Muscle layer of duodenum (tissue), 2 donors: ENCODE results near the gene RETN.

Experiments
- H3K27ac ChIP-seq: one replicate; pipeline ENCODE4 v1.7.0; 2013; ENCODE audit warnings: mild to moderate bottlenecking, low read length
- H3K27me3 ChIP-seq: one replicate; pipeline ENCODE4 v1.7.0; 2013; ENCODE audit warnings: low read depth, mild to moderate bottlenecking, control low read depth, low read length
- H3K36me3 ChIP-seq, 2 donors: one replicate each; pipeline ENCODE4 v1.7.0; 2013; ENCODE audit warnings: low read length in 2 of 2, control low read depth in 1 of 2, mild to moderate bottlenecking in 1 of 2; ENCODE audit not compliant: insufficient read depth in 2 of 2, control insufficient read depth in 1 of 2
- H3K4me1 ChIP-seq, 2 donors: one replicate each; pipeline ENCODE4 v1.7.0; 2013; ENCODE audit warnings: low read length in 2 of 2, mild to moderate bottlenecking in 2 of 2, control low read depth in 1 of 2, moderate library complexity in 1 of 2; ENCODE audit not compliant: insufficient read depth in 2 of 2, control insufficient read depth in 1 of 2
- H3K4me3 ChIP-seq, 2 donors: one replicate each; pipeline ENCODE4 v1.7.0; 2013; ENCODE audit warnings: low read length in 2 of 2, low read depth in 1 of 2, mild to moderate bottlenecking in 1 of 2
- H3K9me3 ChIP-seq, 2 donors: one replicate each; pipeline ENCODE4 v1.7.0; 2013; ENCODE audit warnings: low read length in 2 of 2, control low read depth in 1 of 2, mild to moderate bottlenecking in 1 of 2; ENCODE audit not compliant: control insufficient read depth in 1 of 2
- donor health status: healthy.

Gene RETN

DNA sequence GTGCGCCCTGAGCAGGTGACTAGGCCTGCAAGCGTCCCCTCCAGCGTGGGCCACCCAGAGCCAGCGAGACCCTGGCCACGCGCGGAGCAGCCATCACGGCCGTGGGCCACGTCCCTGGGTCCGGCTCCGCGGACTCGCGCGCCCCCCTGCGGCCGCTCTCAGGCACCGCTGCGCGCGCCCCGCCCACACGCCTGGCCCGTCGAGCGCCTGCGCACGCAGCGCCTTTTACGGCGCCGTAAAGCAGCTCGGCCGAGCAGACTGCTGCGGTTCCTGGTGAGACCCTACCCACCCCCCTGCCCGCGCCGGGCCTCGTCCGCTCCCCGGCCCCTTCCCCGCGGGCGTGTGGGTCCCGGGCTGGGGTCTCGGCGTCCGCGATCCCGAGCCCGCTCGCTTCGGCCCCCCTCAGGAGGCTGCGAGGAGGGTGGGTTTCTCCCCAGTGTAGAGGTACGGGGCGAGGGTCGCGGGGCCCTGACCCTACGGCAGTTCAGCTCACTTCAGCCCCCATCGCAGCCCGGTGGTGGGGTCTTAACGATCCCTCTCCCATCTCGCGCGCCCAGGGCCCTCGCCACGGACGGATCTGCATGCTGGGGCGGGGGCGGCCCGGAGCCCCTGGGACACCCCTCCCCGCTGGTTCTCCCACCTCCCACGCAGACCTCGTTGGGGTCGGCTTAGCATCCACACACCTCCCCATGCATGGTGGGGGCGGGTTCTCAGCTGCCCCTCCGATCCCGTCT lies 11.9 kb downstream of the RETN start, which contains the start of gene TRAPPC5:
Gene TRAPPC5 (plus strand): TSS at position 228 of the 734 bp plus-strand sequence. CDS start 1,421 bp downstream, outside the sequence.
- Histone ChIP-seq H3K9me3 (no peaks in the 10 kb centered on the region), H3K27ac (peak within 1 kb of the TSS; percentile 63), H3K4me1 (peaks cover 0 to 20% of the 10 kb centered on the region in 2 donors), H3K27me3 (peaks cover 4% of the 10 kb centered on the region), H3K36me3 (peaks cover 0 to 15% of the 10 kb centered on the region in 2 donors), H3K4me3 (peak within 1 kb of the TSS; percentile 74 to 92)

DNA sequence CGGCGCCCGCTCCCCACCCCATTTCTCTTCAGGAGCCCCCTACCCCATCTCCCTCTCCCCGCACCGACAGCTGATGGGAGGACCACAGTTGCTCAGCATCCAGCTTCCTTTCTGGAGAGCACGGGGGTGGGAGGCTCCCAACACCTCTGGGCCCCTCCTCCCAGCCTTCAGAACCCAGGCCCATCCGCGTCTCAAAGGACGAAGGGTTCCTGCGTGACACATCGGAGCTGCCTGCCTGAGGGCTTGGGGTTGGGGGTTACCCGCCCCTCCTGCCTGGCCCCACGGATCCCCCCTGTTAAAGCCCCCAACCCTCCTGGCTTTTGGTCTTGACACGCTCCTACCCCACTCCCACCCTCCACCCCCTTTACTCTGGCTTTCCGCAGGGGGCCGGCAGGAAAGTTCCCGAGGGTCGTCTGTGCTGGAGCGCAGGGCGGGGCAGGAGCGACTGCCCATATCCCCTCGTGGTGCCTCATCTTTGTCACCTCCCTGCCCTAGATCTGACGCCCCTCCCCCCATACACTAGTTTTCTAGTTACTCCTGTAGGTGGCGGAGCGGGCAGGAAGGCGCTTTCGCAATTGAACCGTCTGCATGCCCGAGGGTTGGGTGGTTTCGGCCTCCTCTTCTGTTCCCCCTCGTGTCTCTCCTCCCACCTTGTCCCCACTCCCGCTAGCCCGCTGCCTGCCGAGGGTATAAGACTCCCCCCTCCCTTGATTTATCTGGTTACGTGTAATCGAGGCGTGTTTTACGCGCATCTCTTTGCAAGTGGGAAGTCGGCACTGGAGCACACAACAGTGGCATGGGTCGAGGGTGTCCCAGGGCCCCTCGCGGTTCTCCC lies 12.7 kb downstream of the RETN start:
- Histone ChIP-seq H3K27me3 (peaks cover 4% of the 10 kb centered on the region), H3K9me3 (no peaks in the 10 kb centered on the region), H3K4me1 (peaks cover 0 to 20% of the 10 kb centered on the region in 2 donors), H3K36me3 (peaks cover 0 to 15% of the 10 kb centered on the region in 2 donors), H3K4me3 (peak overlapping the region; percentile 74 to 92), H3K27ac (peak overlapping the region; percentile 63)

DNA sequence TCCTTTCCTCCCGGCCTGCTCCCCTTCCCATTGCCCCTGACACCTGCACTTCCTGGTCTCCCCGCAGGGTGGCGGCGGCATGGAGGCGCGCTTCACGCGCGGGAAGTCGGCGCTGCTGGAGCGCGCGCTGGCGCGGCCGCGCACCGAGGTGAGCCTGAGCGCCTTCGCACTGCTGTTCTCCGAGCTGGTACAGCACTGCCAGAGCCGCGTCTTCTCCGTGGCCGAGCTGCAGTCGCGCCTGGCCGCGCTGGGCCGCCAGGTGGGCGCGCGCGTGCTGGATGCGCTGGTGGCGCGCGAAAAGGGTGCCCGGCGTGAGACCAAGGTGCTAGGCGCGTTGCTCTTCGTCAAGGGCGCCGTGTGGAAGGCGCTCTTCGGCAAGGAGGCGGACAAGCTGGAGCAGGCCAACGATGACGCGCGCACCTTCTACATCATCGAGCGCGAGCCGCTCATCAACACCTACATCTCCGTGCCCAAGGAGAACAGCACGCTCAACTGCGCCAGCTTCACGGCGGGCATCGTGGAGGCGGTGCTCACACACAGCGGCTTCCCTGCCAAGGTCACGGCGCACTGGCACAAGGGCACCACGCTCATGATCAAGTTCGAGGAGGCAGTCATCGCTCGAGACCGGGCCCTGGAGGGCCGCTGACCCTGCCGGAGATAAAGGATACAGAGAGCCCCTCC lies 13.5 kb downstream of the RETN start:
- H3K9me3 ChIP-seq: no peaks in the 10 kb centered on the region
- peak overlapping the region in 1 of 2 donors; percentile 92 for H3K4me3 ChIP-seq
- H3K36me3 ChIP-seq: peaks cover 0 to 15% of the 10 kb centered on the region in 2 donors
- H3K27ac ChIP-seq: no peak overlapping the region
- peaks cover 0 to 20% of the 10 kb centered on the region in 2 donors for H3K4me1 ChIP-seq
- H3K27me3 ChIP-seq: peaks cover 3% of the 10 kb centered on the region

DNA sequence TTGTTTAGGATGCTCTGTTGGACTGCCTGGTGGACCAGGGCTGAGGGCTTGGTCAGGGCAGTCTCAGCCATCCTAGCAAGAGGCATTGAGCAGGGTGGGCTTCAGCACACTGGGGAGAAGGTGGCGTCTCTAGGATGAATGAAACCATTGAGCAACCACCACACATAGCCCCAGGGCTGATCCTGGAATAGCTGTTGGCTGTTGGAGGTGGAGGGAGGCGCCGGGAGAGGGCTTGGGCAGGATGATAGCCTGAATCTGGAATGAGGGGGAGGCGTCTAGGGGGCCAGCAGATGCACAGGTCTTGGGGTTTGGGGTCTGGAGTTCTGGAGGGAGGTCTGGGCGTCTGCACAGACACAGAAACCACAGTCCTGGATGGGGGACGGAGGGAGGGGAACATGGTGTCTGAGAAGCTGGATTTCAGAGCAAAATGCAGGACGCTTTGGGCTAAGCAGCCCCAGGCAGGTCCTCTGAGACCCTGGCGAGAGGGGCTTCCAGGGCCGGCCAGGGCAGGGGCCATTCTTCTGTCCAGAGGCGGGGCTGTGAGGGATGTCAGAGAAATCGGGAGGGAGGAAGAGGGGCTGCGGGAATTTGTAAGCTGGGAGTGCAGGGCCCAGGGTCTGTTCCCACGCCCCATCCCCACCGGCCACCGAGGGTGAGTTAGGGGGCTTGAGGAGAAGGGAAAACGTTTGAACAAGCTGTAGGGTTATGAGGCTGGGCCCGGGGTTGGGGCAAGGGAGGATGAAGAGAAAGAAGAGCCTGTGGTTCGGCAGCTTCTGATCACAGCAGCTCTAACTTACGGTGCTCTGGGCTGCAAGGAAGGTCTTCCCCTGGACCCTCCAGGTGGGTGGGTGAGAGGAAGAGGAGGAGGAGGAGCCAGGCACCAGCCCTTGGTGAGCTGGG lies 16.9 kb downstream of the RETN start:
- no peaks in the 10 kb centered on the region for H3K9me3 ChIP-seq
- H3K4me1 ChIP-seq: peaks cover 0 to 14% of the 10 kb centered on the region in 2 donors
- H3K36me3 ChIP-seq: peaks cover 0 to 15% of the 10 kb centered on the region in 2 donors
- H3K27me3 ChIP-seq: no peaks in the 10 kb centered on the region
- no peak overlapping the region for H3K27ac ChIP-seq
- H3K4me3 ChIP-seq: no peak overlapping the region

DNA sequence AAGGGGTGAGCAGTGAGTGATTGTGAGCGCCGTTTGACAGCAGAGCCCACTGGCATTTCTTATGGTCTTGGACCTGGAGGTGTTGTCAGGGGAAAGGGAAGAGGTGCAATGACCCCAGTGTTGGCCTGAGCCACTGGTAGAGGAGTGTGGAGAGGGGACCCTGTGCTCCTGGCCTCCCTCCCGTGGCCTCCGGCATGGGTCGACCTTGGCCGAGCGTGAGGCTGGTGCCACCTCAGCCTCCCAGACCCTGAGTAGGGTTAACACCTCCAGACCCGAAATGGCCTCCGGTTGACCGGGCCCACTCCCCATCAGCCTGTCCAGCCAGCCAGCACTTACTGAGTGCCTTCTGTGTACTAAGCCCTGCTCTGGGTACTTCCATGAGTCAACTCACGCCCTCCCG lies 18.3 kb downstream of the RETN start:
- Histone ChIP-seq H3K4me3 (no peak overlapping the region), H3K9me3 (no peaks in the 10 kb centered on the region), H3K27ac (no peak overlapping the region), H3K27me3 (no peaks in the 10 kb centered on the region), H3K4me1 (peaks cover 0 to 7% of the 10 kb centered on the region in 2 donors), H3K36me3 (peaks cover 0 to 14% of the 10 kb centered on the region in 2 donors)

DNA sequence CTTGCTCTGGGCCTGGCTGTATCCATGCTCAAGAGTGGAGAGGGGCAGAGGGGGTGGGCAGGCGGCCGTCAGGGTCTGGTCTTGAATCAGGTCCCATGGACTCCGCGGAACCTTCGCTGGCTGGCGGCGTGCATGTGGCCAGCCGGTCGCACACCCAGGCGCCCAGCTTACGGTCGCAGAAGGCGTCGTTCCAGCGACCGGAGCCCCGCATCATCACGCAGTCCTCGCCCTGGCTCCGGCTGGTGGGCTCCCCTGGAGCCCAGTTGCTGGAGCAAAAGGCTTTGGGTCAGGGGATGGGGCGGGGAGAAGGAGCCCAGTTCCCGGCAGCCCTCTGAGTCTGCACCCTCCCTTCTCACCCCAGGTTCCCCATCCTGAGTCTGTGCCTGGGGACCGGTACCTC lies 20.3 kb downstream of the RETN start:
- Histone ChIP-seq H3K4me3 (no peak overlapping the region), H3K36me3 (no peaks in the 10 kb centered on the region), H3K27me3 (no peaks in the 10 kb centered on the region), H3K4me1 (no peaks in the 10 kb centered on the region), H3K9me3 (no peaks in the 10 kb centered on the region), H3K27ac (no peak overlapping the region)

DNA sequence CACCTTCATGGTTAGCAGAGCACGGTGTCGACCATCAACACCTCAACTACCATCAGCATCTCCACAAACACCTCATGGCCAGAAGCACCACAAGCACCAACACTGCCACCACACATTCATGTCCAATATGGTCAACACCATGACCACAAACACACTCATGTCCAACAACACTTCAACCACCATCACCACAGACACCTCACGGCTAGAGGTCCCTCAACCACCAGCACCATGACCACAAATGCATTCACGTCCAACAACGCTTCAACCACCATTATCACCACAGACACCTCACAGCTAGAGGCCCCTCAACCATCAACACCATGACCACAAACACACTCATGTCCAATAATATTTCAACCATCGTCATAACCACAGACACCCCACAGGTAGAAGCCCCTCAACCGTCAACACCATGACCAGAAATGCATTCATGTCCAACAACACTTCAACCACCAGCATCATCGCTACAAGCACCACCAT lies 22.0 kb downstream of the RETN start:
- Histone ChIP-seq H3K4me3 (no peak overlapping the region), H3K4me1 (no peaks in the 10 kb centered on the region), H3K27me3 (no peaks in the 10 kb centered on the region), H3K36me3 (no peaks in the 10 kb centered on the region), H3K9me3 (no peaks in the 10 kb centered on the region), H3K27ac (no peak overlapping the region)

DNA sequence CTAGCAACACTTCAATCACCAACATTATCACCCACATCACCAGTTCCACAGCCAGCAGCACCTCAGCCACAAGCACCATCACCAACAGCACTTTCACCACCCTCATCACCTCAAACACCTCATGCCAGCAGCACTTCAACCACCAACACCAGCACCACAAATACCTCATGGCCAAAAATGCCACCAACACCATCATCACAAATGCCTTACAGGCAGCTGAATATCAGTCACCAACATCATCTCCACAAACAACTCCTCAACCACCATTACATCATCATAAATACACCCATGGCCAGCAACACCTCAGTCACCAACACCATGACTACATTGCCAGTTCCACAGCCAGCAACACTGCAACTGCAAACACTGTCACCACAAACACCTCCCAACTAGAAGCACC lies 22.6 kb downstream of the RETN start:
- H3K4me1 ChIP-seq: no peaks in the 10 kb centered on the region
- no peaks in the 10 kb centered on the region for H3K9me3 ChIP-seq
- H3K27ac ChIP-seq: no peak overlapping the region
- no peaks in the 10 kb centered on the region for H3K36me3 ChIP-seq
- H3K4me3 ChIP-seq: no peak overlapping the region
- no peaks in the 10 kb centered on the region for H3K27me3 ChIP-seq

DNA sequence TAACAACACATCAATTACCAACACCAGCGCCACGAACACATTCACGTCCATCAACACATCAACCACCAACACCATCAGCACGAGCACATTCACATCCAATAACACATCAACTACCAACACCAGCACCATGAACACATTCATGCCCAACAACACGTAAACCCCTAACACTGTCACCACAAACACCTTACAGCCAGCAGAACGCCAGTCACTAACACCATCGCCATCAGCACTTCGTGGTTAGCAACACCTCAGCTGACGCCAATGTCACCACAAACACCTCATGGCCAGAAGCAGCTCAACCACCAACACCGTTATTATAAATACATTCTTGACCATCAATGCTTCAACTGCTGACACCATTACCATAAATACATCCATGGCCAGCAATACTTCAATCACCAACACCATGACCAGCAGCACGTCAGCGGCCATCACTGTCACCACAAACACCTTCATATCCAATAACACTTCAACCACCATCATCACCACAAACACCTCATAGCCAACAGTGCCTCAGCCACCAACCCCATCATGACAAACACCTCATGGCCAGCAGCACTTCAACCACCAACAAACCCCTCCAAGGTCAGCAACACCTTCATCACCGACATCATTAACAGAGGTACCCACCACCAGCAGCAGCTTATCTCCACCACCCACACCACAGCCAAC lies 23.7 kb downstream of the RETN start:
- H3K27me3 ChIP-seq: no peaks in the 10 kb centered on the region
- no peaks in the 10 kb centered on the region for H3K36me3 ChIP-seq
- no peaks in the 10 kb centered on the region for H3K4me1 ChIP-seq
- H3K27ac ChIP-seq: no peak overlapping the region
- H3K9me3 ChIP-seq: no peaks in the 10 kb centered on the region
- H3K4me3 ChIP-seq: no peak overlapping the region

DNA sequence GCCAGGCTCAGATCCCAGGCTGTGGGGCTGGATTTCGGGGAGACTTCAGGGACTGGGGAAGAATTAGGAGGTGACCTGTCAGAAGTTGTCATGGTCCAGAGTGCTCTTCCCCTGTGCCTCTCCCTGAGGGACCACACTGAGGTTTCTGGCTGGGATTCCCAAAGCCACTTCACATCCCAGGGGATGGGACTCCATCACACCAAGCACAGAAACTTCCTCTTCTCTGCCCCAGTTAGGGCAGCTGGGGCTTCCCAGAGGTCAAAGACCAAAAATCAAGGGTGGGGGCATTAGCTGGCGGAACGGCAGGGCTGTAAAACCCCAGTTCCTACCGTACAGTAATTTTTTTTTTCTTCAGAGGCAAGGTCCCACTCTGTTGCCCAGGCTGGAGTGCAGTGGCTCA lies 25.6 kb downstream of the RETN start:
- no peaks in the 10 kb centered on the region for H3K9me3 ChIP-seq
- H3K36me3 ChIP-seq: no peaks in the 10 kb centered on the region
- no peak overlapping the region for H3K4me3 ChIP-seq
- H3K27me3 ChIP-seq: peaks cover 6% of the 10 kb centered on the region
- no peaks in the 10 kb centered on the region for H3K4me1 ChIP-seq
- H3K27ac ChIP-seq: no peak overlapping the region
